ENCODE data around the gene SLC25A23. TPM values are rescaled to one million over a fixed set of nuclear protein-coding genes. Genes with fewer than 3 reads are reported as not detected.

The SLC25A23 gene
- total and polyA plus RNA-seq, 10 of the 15 experiments (the other 5 are each of a cell fraction or from before 2014, with no cell fraction given): 10.2 to 85.8 (median 50.0) TPM

DNA sequence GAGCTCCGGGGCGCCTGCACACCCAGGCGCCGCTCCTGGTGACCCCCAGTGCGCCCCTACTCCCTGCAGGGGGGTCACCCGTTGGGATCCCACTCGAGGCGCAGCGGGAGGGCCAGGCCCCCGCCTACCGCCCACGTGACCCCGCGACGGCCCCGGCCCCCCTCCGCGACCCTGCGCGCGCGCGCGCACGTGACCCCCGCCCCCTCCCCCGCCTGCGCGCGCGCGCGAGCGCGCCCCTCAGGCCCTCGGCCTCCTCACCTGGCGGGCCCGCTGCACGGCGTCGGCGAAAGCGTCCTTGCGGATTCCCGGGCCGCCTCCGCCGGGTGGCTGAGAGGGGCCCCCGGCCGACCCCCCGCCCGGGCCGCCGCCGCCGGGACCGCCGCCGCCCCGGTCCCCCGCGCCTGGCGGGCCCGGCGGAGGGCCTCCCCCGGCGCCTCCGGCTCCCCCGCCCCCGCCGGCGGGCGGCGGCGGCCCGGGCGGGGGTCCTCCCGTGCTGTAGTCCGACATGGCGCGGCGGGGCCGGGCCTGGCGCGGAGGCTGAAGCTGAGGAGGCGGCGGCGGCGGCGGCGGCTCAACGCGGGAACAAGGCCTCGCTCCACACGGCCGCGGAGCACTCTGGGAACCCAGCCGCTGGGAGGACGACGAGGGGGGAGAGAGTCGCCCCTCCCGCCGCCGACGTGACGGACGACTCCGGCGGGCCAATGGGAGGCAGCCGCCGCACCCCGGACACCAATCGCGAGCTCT lies 35.2 kb downstream of the SLC25A23 start, which contains the start of gene KHSRP (continued):
- TF ChIP-seq, protein P1, sequence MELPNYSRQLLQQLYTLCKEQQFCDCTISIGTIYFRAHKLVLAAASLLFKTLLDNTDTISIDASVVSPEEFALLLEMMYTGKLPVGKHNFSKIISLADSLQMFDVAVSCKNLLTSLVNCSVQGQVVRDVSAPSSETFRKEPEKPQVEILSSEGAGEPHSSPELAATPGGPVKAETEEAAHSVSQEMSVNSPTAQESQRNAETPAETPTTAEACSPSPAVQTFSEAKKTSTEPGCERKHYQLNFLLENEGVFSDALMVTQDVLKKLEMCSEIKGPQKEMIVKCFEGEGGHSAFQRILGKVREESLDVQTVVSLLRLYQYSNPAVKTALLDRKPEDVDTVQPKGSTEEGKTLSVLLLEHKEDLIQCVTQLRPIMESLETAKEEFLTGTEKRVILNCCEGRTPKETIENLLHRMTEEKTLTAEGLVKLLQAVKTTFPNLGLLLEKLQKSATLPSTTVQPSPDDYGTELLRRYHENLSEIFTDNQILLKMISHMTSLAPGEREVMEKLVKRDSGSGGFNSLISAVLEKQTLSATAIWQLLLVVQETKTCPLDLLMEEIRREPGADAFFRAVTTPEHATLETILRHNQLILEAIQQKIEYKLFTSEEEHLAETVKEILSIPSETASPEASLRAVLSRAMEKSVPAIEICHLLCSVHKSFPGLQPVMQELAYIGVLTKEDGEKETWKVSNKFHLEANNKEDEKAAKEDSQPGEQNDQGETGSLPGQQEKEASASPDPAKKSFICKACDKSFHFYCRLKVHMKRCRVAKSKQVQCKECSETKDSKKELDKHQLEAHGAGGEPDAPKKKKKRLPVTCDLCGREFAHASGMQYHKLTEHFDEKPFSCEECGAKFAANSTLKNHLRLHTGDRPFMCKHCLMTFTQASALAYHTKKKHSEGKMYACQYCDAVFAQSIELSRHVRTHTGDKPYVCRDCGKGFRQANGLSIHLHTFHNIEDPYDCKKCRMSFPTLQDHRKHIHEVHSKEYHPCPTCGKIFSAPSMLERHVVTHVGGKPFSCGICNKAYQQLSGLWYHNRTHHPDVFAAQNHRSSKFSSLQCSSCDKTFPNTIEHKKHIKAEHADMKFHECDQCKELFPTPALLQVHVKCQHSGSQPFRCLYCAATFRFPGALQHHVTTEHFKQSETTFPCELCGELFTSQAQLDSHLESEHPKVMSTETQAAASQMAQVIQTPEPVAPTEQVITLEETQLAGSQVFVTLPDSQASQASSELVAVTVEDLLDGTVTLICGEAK (IDR thresholded peaks at IDR 0.05; ENCODE audit: borderline replicate concordance): no peak
- TF ChIP-seq, protein P2, sequence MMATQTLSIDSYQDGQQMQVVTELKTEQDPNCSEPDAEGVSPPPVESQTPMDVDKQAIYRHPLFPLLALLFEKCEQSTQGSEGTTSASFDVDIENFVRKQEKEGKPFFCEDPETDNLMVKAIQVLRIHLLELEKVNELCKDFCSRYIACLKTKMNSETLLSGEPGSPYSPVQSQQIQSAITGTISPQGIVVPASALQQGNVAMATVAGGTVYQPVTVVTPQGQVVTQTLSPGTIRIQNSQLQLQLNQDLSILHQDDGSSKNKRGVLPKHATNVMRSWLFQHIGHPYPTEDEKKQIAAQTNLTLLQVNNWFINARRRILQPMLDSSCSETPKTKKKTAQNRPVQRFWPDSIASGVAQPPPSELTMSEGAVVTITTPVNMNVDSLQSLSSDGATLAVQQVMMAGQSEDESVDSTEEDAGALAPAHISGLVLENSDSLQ (IDR thresholded peaks at IDR 0.05): no peak
- TF ChIP-seq, protein P3, sequence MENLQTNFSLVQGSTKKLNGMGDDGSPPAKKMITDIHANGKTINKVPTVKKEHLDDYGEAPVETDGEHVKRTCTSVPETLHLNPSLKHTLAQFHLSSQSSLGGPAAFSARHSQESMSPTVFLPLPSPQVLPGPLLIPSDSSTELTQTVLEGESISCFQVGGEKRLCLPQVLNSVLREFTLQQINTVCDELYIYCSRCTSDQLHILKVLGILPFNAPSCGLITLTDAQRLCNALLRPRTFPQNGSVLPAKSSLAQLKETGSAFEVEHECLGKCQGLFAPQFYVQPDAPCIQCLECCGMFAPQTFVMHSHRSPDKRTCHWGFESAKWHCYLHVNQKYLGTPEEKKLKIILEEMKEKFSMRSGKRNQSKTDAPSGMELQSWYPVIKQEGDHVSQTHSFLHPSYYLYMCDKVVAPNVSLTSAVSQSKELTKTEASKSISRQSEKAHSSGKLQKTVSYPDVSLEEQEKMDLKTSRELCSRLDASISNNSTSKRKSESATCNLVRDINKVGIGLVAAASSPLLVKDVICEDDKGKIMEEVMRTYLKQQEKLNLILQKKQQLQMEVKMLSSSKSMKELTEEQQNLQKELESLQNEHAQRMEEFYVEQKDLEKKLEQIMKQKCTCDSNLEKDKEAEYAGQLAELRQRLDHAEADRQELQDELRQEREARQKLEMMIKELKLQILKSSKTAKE (IDR thresholded peaks at IDR 0.05; ENCODE audit: low read depth, poor library complexity, severe bottlenecking): no peak
- TF ChIP-seq, protein P4, sequence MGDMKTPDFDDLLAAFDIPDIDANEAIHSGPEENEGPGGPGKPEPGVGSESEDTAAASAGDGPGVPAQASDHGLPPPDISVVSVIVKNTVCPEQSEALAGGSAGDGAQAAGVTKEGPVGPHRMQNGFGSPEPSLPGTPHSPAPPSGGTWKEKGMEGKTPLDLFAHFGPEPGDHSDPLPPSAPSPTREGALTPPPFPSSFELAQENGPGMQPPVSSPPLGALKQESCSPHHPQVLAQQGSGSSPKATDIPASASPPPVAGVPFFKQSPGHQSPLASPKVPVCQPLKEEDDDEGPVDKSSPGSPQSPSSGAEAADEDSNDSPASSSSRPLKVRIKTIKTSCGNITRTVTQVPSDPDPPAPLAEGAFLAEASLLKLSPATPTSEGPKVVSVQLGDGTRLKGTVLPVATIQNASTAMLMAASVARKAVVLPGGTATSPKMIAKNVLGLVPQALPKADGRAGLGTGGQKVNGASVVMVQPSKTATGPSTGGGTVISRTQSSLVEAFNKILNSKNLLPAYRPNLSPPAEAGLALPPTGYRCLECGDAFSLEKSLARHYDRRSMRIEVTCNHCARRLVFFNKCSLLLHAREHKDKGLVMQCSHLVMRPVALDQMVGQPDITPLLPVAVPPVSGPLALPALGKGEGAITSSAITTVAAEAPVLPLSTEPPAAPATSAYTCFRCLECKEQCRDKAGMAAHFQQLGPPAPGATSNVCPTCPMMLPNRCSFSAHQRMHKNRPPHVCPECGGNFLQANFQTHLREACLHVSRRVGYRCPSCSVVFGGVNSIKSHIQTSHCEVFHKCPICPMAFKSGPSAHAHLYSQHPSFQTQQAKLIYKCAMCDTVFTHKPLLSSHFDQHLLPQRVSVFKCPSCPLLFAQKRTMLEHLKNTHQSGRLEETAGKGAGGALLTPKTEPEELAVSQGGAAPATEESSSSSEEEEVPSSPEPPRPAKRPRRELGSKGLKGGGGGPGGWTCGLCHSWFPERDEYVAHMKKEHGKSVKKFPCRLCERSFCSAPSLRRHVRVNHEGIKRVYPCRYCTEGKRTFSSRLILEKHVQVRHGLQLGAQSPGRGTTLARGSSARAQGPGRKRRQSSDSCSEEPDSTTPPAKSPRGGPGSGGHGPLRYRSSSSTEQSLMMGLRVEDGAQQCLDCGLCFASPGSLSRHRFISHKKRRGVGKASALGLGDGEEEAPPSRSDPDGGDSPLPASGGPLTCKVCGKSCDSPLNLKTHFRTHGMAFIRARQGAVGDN (IDR thresholded peaks at IDR 0.05): 0 out of 2 replicates have a peak, but pooled peaks have one; percentile 23
- no peak for TF ChIP-seq ZNF24 (IDR thresholded peaks at IDR 0.05)
- no peak for TF ChIP-seq CHD1 (IDR thresholded peaks at IDR 0.05; ENCODE audit: low read depth, low read length)
- no peak for TF ChIP-seq CBX5 (IDR thresholded peaks at IDR 0.05; ENCODE audit: low read depth)
- no peak for TF ChIP-seq PAX8 (IDR thresholded peaks at IDR 0.05)
- TF ChIP-seq POLR2AphosphoS2 (IDR thresholded peaks at IDR 0.05; ENCODE audit: low read depth, low read length): no peak; the same call in 1 of the 2 replicates
- no peak for TF ChIP-seq ETV6 (conservative IDR thresholded peaks at IDR 0.05 in 1 of 2, IDR thresholded peaks at IDR 0.05 in 1 of 2; ENCODE audit: borderline replicate concordance in 1 of 2, low read depth in 1 of 2)
- TF ChIP-seq NR2F1 (conservative IDR thresholded peaks at IDR 0.05): peak; percentile 52; the same call in 1 of the 2 replicates
- no peak for TF ChIP-seq DPF2 (IDR thresholded peaks at IDR 0.05)
- TF ChIP-seq CHD2 (IDR thresholded peaks at IDR 0.05; ENCODE audit: borderline replicate concordance, low read depth, low read length): no peak
- TF ChIP-seq BACH1 (IDR thresholded peaks at IDR 0.05; ENCODE audit: borderline replicate concordance): peak; percentile 63; the same call in 1 of the 2 replicates
